C4-2B (cell line): ENCODE results near the gene NECTIN1.

Experiments used
- CTCF ChIP-seq: fragments of 450-650 bp; conservative IDR thresholded peaks from 2 replicates; pipeline ENCODE4 v1.5.1; 2017; ENCODE audit warnings: mild to moderate bottlenecking
- ZFX ChIP-seq: fragments of 450-650 bp; IDR thresholded peaks from 2 replicates; pipeline ENCODE4 v1.6.1; 2017

GRCh38 chr11:119697882-119698281, 31.1 kb downstream of the NECTIN1 start:
- TF ChIP-seq CTCF (no peak), ZFX (no peak)
